SJSA1 (cell line): ENCODE results near the gene TSPAN31. TPM values are rescaled to one million over a fixed set of nuclear protein-coding genes. Genes with fewer than 3 reads are reported as not detected.
"Not testable (repeated sequence)": the region's sequence is repeated elsewhere in the genome, so short reads cannot be mapped to it uniquely, and the experiment has no call there.

Experiments
- DNase-seq, 2 experiments: peaks; one replicate each; pipeline ENCODE4 v3.0.0-alpha.2; 2015 to 2020; ENCODE audit warnings: low spot score in 2 of 2, low read depth in 1 of 2
- H3K27ac ChIP-seq: fragments of 250-450 bp; sonication (Bioruptor Pico); 2 replicates; pipeline ENCODE4 v1.5.1; 2020; ENCODE audit warnings: mild to moderate bottlenecking, moderate library complexity
- H3K27me3 ChIP-seq: fragments of 250-450 bp; sonication (Bioruptor Pico); replicated peaks from 2 replicates; pipeline ENCODE4 v1.5.1; 2020; ENCODE audit warnings: mild to moderate bottlenecking, moderate library complexity
- H3K36me3 ChIP-seq: fragments of 250-450 bp; sonication (Bioruptor Pico); 2 replicates; pipeline ENCODE4 v1.5.1; 2020; ENCODE audit warnings: mild to moderate bottlenecking
- H3K4me1 ChIP-seq: fragments of 250-450 bp; sonication (Bioruptor Pico); replicated peaks from 2 replicates; pipeline ENCODE4 v1.6.1; 2021; ENCODE audit warnings: mild to moderate bottlenecking
- H3K4me3 ChIP-seq: fragments of 250-450 bp; sonication (Bioruptor Pico); 2 replicates; pipeline ENCODE4 v1.5.1; 2020; ENCODE audit warnings: mild to moderate bottlenecking
- H3K9me3 ChIP-seq: fragments of 250-450 bp; sonication (Bioruptor Pico); replicated peaks from 2 replicates; pipeline ENCODE4 v1.5.1; 2020; ENCODE audit warnings: mild to moderate bottlenecking
- total RNA-seq: library from RNA; depleted of rRNA; stranded (reverse); fragments of >200 nt; shearing (Covaris generic); gene quantifications from 2 replicates; pipeline ENCODE4 v1.2.3, GENCODE V29; 2014; rRNA removed

The TSPAN31 gene
- total RNA-seq = 429 and 571 TPM in 2 replicates

- Histone ChIP-seq H3K4me1 (peaks cover 24% of the 10 kb centered on the region), H3K4me3 (peak within 1 kb of the TSS; percentile 50), H3K36me3 (peaks cover 50% of the 10 kb centered on the region), H3K27me3 (peaks cover 42% of the 10 kb centered on the region), H3K27ac (peak within 1 kb of the TSS; percentile 88), H3K9me3 (no peaks in the 10 kb centered on the region)
- peak in 1 of 2 experiments; percentile 100 for DNase-seq
Observed at GRCh38 chr12:57744777-57745484, at the start of gene TSPAN31. Gene TSPAN31 (plus strand): TSS chr12:57745039. CDS start chr12:57745155, 116 bp downstream.

GRCh38 chr12:57695770-57696432 lies 48.9 kb upstream of the TSPAN31 start:
- no peak overlapping the region for H3K4me3 ChIP-seq
- peaks cover 11% of the 10 kb centered on the region for H3K4me1 ChIP-seq
- H3K27me3 ChIP-seq = no peaks in the 10 kb centered on the region
- H3K9me3 ChIP-seq = peaks cover 3% of the 10 kb centered on the region
- H3K27ac ChIP-seq = no peak overlapping the region
- peaks cover 59% of the 10 kb centered on the region for H3K36me3 ChIP-seq
- DNase-seq = peak; percentile 61 to 93

GRCh38 chr12:57697076-57697475 lies 47.8 kb upstream of the TSPAN31 start:
- Histone ChIP-seq H3K36me3 (peaks cover 68% of the 10 kb centered on the region), H3K4me3 (no peak overlapping the region), H3K4me1 (peaks cover 11% of the 10 kb centered on the region), H3K27me3 (no peaks in the 10 kb centered on the region), H3K27ac (no peak overlapping the region), H3K9me3 (no peaks in the 10 kb centered on the region)
- peak in 1 of 2 experiments; percentile 83 for DNase-seq

GRCh38 chr12:57698414-57698813 lies 46.4 kb upstream of the TSPAN31 start:
- no peak overlapping the region for H3K27ac ChIP-seq
- H3K27me3 ChIP-seq = no peaks in the 10 kb centered on the region
- peaks cover 81% of the 10 kb centered on the region for H3K36me3 ChIP-seq
- H3K9me3 ChIP-seq = peaks cover 4% of the 10 kb centered on the region
- no peak overlapping the region for H3K4me3 ChIP-seq
- peaks cover 8% of the 10 kb centered on the region for H3K4me1 ChIP-seq
- peak in 1 of 2 experiments; percentile 84 for DNase-seq

- Histone ChIP-seq H3K9me3 (peaks cover 10% of the 10 kb centered on the region), H3K27me3 (no peaks in the 10 kb centered on the region), H3K27ac (no peak overlapping the region), H3K36me3 (peaks cover 91% of the 10 kb centered on the region), H3K4me1 (no peaks in the 10 kb centered on the region), H3K4me3 (no peak overlapping the region)
- peak in 1 of 2 experiments; percentile 85 for DNase-seq
Observed at GRCh38 chr12:57700317-57700716, 44.5 kb upstream of the TSPAN31 start.

- DNase-seq = peak; percentile 65 to 81
- Histone ChIP-seq H3K36me3 (peaks cover 61% of the 10 kb centered on the region), H3K9me3 (peaks cover 10% of the 10 kb centered on the region), H3K4me3 (no peak overlapping the region), H3K4me1 (no peaks in the 10 kb centered on the region), H3K27ac (no peak overlapping the region), H3K27me3 (no peaks in the 10 kb centered on the region)
Observed at GRCh38 chr12:57707250-57707649, 37.6 kb upstream of the TSPAN31 start.

- H3K4me1 ChIP-seq = no peaks in the 10 kb centered on the region
- DNase-seq = peak in 1 of 2 experiments; percentile 79
- peaks cover 8% of the 10 kb centered on the region for H3K9me3 ChIP-seq
- peaks cover 60% of the 10 kb centered on the region for H3K36me3 ChIP-seq
- H3K4me3 ChIP-seq = no peak overlapping the region
- H3K27me3 ChIP-seq = no peaks in the 10 kb centered on the region
- H3K27ac ChIP-seq = no peak overlapping the region
Observed at GRCh38 chr12:57708296-57708695, 36.5 kb upstream of the TSPAN31 start.

- H3K36me3 ChIP-seq = peaks cover 57% of the 10 kb centered on the region
- no peak overlapping the region for H3K4me3 ChIP-seq
- DNase-seq = peak in 1 of 2 experiments; percentile 82
- H3K9me3 ChIP-seq = no peaks in the 10 kb centered on the region
- no peaks in the 10 kb centered on the region for H3K27me3 ChIP-seq
- no peak overlapping the region for H3K27ac ChIP-seq
- H3K4me1 ChIP-seq = no peaks in the 10 kb centered on the region
Observed at GRCh38 chr12:57712701-57713100, 32.1 kb upstream of the TSPAN31 start.

GRCh38 chr12:57713209-57713608 lies 31.6 kb upstream of the TSPAN31 start:
- H3K4me1 ChIP-seq = no peaks in the 10 kb centered on the region
- peak in 1 of 2 experiments; percentile 89 for DNase-seq
- no peak overlapping the region for H3K4me3 ChIP-seq
- H3K27ac ChIP-seq = no peak overlapping the region
- H3K9me3 ChIP-seq = no peaks in the 10 kb centered on the region
- no peaks in the 10 kb centered on the region for H3K27me3 ChIP-seq
- peaks cover 63% of the 10 kb centered on the region for H3K36me3 ChIP-seq

- peak in 1 of 2 experiments; percentile 74 for DNase-seq
Observed at GRCh38 chr12:57715036-57715748, 29.6 kb upstream of the TSPAN31 start.

GRCh38 chr12:57715786-57716185 lies 29.1 kb upstream of the TSPAN31 start:
- Histone ChIP-seq H3K27ac (no peak overlapping the region), H3K4me1 (no peaks in the 10 kb centered on the region), H3K9me3 (no peaks in the 10 kb centered on the region), H3K27me3 (no peaks in the 10 kb centered on the region), H3K4me3 (no peak overlapping the region), H3K36me3 (peaks cover 85% of the 10 kb centered on the region)
- DNase-seq = peak in 1 of 2 experiments; percentile 93

More at GRCh38 chr12:57715036-57715748, 29.6 kb upstream of the TSPAN31 start:
- H3K4me3 ChIP-seq, H3K27me3 ChIP-seq, H3K4me1 ChIP-seq, H3K9me3 ChIP-seq, H3K27ac ChIP-seq: not testable (repeated sequence)
- peaks cover 79% of the 10 kb centered on the region for H3K36me3 ChIP-seq

- H3K27ac ChIP-seq = no peak overlapping the region
- no peaks in the 10 kb centered on the region for H3K9me3 ChIP-seq
- H3K36me3 ChIP-seq = peaks cover 90% of the 10 kb centered on the region
Observed at GRCh38 chr12:57716305-57716704, 28.5 kb upstream of the TSPAN31 start.

GRCh38 chr12:57717131-57717530 lies 27.7 kb upstream of the TSPAN31 start:
- no peaks in the 10 kb centered on the region for H3K27me3 ChIP-seq
- no peaks in the 10 kb centered on the region for H3K9me3 ChIP-seq
- H3K36me3 ChIP-seq = peaks cover 90% of the 10 kb centered on the region
- no peaks in the 10 kb centered on the region for H3K4me1 ChIP-seq
- no peak overlapping the region for H3K4me3 ChIP-seq
- no peak overlapping the region for H3K27ac ChIP-seq
- peak in 1 of 2 experiments; percentile 83 for DNase-seq

More at GRCh38 chr12:57716305-57716704, 28.5 kb upstream of the TSPAN31 start:
- Histone ChIP-seq H3K4me3 (no peak overlapping the region), H3K4me1 (no peaks in the 10 kb centered on the region), H3K27me3 (no peaks in the 10 kb centered on the region)
- DNase-seq = peak in 1 of 2 experiments; percentile 92
